Measurements from ENCODE around the gene DGKI.

The DGKI gene

GRCh38 chr7:137647905-137648565, 198.7 kb downstream of the DGKI start:
- DNase-seq = no peak
- H3K9me3 ChIP-seq (ENCODE audit: control extremely low read depth in 1 of 5, control insufficient read depth in 4 of 5, insufficient read depth in 2 of 5, low read depth in 1 of 5, low read length in 4 of 5) = no peaks in the 10 kb centered on the region
- POLR2A ChIA-PET = no interaction called here
- CTCF ChIA-PET = no interaction called here
- no peak overlapping the region for H3K4me3 ChIP-seq (ENCODE audit: control insufficient read depth in 1 of 7, extremely low read depth in 1 of 7, insufficient read depth in 4 of 7, low read depth in 2 of 7, low read length in 6 of 7)
- no peak overlapping the region for H3K27ac ChIP-seq (ENCODE audit: insufficient read depth in 1 of 2, low read depth in 1 of 2, low read length in 2 of 2, poor library complexity in 1 of 2, severe bottlenecking in 2 of 2)
- WGBS (ENCODE audit: insufficient coverage) = no CpG with 5 or more reads among the region's 3 CpGs
- H3K4me1 ChIP-seq (ENCODE audit: control extremely low read depth in 1 of 4, control insufficient read depth in 4 of 4, insufficient read depth in 4 of 4, low read length in 3 of 4) = no peaks in the 10 kb centered on the region
- peaks cover 0 to 30% (median 7%) of the 10 kb centered on the region in 5 experiments for H3K27me3 ChIP-seq (replicated peaks in 2 of 5; ENCODE audit: control insufficient read depth in 4 of 5, insufficient read depth in 5 of 5, low read length in 4 of 5)
- H3K36me3 ChIP-seq (ENCODE audit: control insufficient read depth in 4 of 4, insufficient read depth in 4 of 4, low read length in 3 of 4) = no peaks in the 10 kb centered on the region

DNA sequence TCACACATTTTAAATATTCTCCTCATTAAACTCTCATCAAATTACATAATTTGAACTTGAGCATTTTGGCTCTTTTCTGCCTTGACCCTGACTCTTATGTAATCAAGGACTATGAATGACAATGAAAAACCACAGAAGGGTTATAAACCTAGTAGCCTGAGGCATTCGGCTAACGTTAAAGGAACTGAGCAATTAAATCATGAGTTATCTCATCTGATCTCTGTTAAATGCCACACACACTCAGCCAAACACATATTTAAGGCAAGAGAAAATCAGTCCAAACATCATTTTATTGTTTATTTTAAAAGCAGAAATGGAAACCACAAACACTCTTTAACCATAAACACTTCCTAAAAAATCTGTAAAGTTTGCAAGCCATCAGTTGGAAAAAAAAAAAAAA, 204.3 kb downstream of the DGKI start:
- POLR2A ChIA-PET = no interaction called here
- CTCF ChIA-PET = interaction anchor here (1.4 to 1.6 kb wide), 2 partner anchors 36 to 51 kb away, joined by 3 to 7 read pairs; no protein-coding TSS in a partner anchor

DNA sequence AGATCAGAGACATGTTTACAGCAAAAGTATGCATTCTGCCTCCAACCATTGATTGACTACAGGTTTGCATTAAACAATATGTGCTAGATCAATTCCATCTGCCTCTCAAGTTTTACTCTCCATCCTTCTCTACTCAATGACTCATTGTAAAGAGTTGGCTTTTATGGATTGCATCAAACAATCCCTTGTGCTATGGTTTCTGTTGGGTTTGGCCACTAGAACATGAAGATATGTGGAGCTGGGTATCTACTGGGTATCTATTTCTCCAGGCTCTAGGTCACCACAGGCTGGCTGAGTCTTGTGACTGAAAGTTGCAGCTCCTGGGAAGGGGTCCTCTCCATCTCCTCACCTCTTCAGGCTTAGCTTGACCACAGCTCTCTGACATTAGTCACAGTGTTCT, 204.7 kb downstream of the DGKI start:
- Histone ChIP-seq H3K9me3 (ENCODE audit: control extremely low read depth in 1 of 5, control insufficient read depth in 4 of 5, insufficient read depth in 2 of 5, low read depth in 1 of 5, low read length in 4 of 5) (no peaks in the 10 kb centered on the region), H3K36me3 (ENCODE audit: control insufficient read depth in 4 of 4, insufficient read depth in 4 of 4, low read length in 3 of 4) (no peaks in the 10 kb centered on the region), H3K4me1 (ENCODE audit: control extremely low read depth in 1 of 4, control insufficient read depth in 4 of 4, insufficient read depth in 4 of 4, low read length in 3 of 4) (peaks cover 0 to 3% (median 1%) of the 10 kb centered on the region in 4 experiments), H3K27ac (ENCODE audit: insufficient read depth in 1 of 2, low read depth in 1 of 2, low read length in 2 of 2, poor library complexity in 1 of 2, severe bottlenecking in 2 of 2) (no peak overlapping the region), H3K4me3 (ENCODE audit: control insufficient read depth in 1 of 7, extremely low read depth in 1 of 7, insufficient read depth in 4 of 7, low read depth in 2 of 7, low read length in 6 of 7) (no peak overlapping the region), H3K27me3 (replicated peaks in 2 of 5; ENCODE audit: control insufficient read depth in 4 of 5, insufficient read depth in 5 of 5, low read length in 4 of 5) (peaks cover 0 to 22% (median 5%) of the 10 kb centered on the region in 5 experiments)
- CTCF ChIA-PET = interaction anchor here (1.4 to 1.6 kb wide), 2 partner anchors 36 to 51 kb away, joined by 3 to 7 read pairs; no protein-coding TSS in a partner anchor
- POLR2A ChIA-PET = no interaction called here
- DNase-seq = no peak

More for the DNA sequence above, 204.3 kb downstream of the DGKI start:
- Histone ChIP-seq H3K9me3 (ENCODE audit: control extremely low read depth in 1 of 5, control insufficient read depth in 4 of 5, insufficient read depth in 2 of 5, low read depth in 1 of 5, low read length in 4 of 5) (no peaks in the 10 kb centered on the region), H3K36me3 (ENCODE audit: control insufficient read depth in 4 of 4, insufficient read depth in 4 of 4, low read length in 3 of 4) (no peaks in the 10 kb centered on the region), H3K4me3 (ENCODE audit: control insufficient read depth in 1 of 7, extremely low read depth in 1 of 7, insufficient read depth in 4 of 7, low read depth in 2 of 7, low read length in 6 of 7) (no peak overlapping the region), H3K4me1 (ENCODE audit: control extremely low read depth in 1 of 4, control insufficient read depth in 4 of 4, insufficient read depth in 4 of 4, low read length in 3 of 4) (peaks cover 0 to 3% (median 1%) of the 10 kb centered on the region in 4 experiments), H3K27me3 (replicated peaks in 2 of 5; ENCODE audit: control insufficient read depth in 4 of 5, insufficient read depth in 5 of 5, low read length in 4 of 5) (peaks cover 0 to 27% (median 5%) of the 10 kb centered on the region in 5 experiments), H3K27ac (ENCODE audit: insufficient read depth in 1 of 2, low read depth in 1 of 2, low read length in 2 of 2, poor library complexity in 1 of 2, severe bottlenecking in 2 of 2) (no peak overlapping the region)
- 0% methylated on average over 2 of the region's 2 CpGs for WGBS (ENCODE audit: insufficient coverage)
- DNase-seq = peak in 2 of 3 donors; percentile 38 to 51

DNA sequence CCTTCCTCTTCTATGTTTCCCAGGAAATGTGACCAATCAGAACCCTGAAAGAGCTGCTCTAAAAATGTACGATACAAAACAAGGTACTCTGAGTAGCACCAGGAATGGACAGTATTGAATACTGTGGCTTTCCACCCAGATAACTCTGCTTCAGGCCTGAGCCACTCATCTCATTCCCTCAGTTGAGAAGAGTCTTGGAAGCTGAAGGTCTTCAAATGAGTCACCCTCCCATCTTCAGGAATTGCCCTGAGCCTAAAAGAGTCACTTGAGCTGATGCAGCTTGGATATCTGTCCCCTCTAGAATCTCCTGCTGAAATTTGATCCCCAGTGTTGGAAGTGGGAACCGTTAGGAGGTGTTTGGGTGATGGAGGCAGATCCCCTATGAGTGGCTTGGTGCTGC, 210.4 kb downstream of the DGKI start:
- DNase-seq = no peak
- no peaks in the 10 kb centered on the region for H3K36me3 ChIP-seq (ENCODE audit: control insufficient read depth in 4 of 4, insufficient read depth in 4 of 4, low read length in 3 of 4)
- WGBS (ENCODE audit: insufficient coverage) = 100% methylated on average over 2 of the region's 2 CpGs
- H3K4me3 ChIP-seq (ENCODE audit: control insufficient read depth in 1 of 7, extremely low read depth in 1 of 7, insufficient read depth in 4 of 7, low read depth in 2 of 7, low read length in 6 of 7) = no peak overlapping the region
- H3K4me1 ChIP-seq (ENCODE audit: control extremely low read depth in 1 of 4, control insufficient read depth in 4 of 4, insufficient read depth in 4 of 4, low read length in 3 of 4) = no peaks in the 10 kb centered on the region
- ChIA-PET CTCF (interaction anchor here (1.0 to 3.5 kb wide), 3 partner anchors 10 to 18 kb away, joined by 4 to 15 read pairs (median 6); no protein-coding TSS in a partner anchor), POLR2A (no interaction called here)
- H3K9me3 ChIP-seq (ENCODE audit: control extremely low read depth in 1 of 5, control insufficient read depth in 4 of 5, insufficient read depth in 2 of 5, low read depth in 1 of 5, low read length in 4 of 5) = no peaks in the 10 kb centered on the region
- H3K27ac ChIP-seq (ENCODE audit: insufficient read depth in 1 of 2, low read depth in 1 of 2, low read length in 2 of 2, poor library complexity in 1 of 2, severe bottlenecking in 2 of 2) = no peak overlapping the region
- H3K27me3 ChIP-seq (replicated peaks in 2 of 5; ENCODE audit: control insufficient read depth in 4 of 5, insufficient read depth in 5 of 5, low read length in 4 of 5) = peaks cover 0 to 4% (median 2%) of the 10 kb centered on the region in 5 experiments

DNA sequence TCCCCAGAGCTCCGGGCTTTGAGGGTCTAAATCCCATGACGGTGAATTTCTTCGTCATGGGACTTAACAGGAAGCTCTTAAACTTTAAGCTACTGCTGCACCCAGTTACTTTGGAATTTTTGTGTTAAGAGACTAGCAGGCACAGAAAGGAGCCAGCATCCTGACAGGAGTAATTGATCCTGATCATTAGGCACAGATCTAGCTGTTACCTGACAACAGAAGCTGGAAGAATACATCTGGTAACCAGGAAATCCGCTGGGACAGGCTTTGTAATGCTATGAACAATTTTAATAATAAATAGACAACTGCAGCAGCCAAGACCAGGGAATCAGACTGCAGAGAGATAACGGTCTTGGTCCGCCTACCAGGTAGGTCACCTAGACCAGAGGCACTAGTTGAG, 210.9 kb downstream of the DGKI start:
- H3K9me3 ChIP-seq (ENCODE audit: control extremely low read depth in 1 of 5, control insufficient read depth in 4 of 5, insufficient read depth in 2 of 5, low read depth in 1 of 5, low read length in 4 of 5) = no peaks in the 10 kb centered on the region
- H3K4me1 ChIP-seq (ENCODE audit: control extremely low read depth in 1 of 4, control insufficient read depth in 4 of 4, insufficient read depth in 4 of 4, low read length in 3 of 4) = no peaks in the 10 kb centered on the region
- H3K36me3 ChIP-seq (ENCODE audit: control insufficient read depth in 4 of 4, insufficient read depth in 4 of 4, low read length in 3 of 4) = no peaks in the 10 kb centered on the region
- no peak overlapping the region for H3K27ac ChIP-seq (ENCODE audit: insufficient read depth in 1 of 2, low read depth in 1 of 2, low read length in 2 of 2, poor library complexity in 1 of 2, severe bottlenecking in 2 of 2)
- ChIA-PET POLR2A (no interaction called here), CTCF (interaction anchor here (1.0 to 3.5 kb wide), 3 partner anchors 9 to 18 kb away, joined by 4 to 15 read pairs (median 6); no protein-coding TSS in a partner anchor)
- no peak overlapping the region for H3K4me3 ChIP-seq (ENCODE audit: control insufficient read depth in 1 of 7, extremely low read depth in 1 of 7, insufficient read depth in 4 of 7, low read depth in 2 of 7, low read length in 6 of 7)
- peaks cover 0 to 4% (median 2%) of the 10 kb centered on the region in 5 experiments for H3K27me3 ChIP-seq (replicated peaks in 2 of 5; ENCODE audit: control insufficient read depth in 4 of 5, insufficient read depth in 5 of 5, low read length in 4 of 5)
- no peak for DNase-seq
- 98% methylated on average over 5 of the region's 6 CpGs for WGBS (ENCODE audit: insufficient coverage)

- DNase-seq = no peak
- H3K4me3 ChIP-seq (ENCODE audit: control insufficient read depth in 1 of 7, extremely low read depth in 1 of 7, insufficient read depth in 4 of 7, low read depth in 2 of 7, low read length in 6 of 7) = no peak overlapping the region
- no peaks in the 10 kb centered on the region for H3K36me3 ChIP-seq (ENCODE audit: control insufficient read depth in 4 of 4, insufficient read depth in 4 of 4, low read length in 3 of 4)
- 78% methylated on average over 2 of the region's 3 CpGs for WGBS (ENCODE audit: insufficient coverage)
- ChIA-PET CTCF (interaction anchor here (2.2 to 3.5 kb wide), 2 partner anchors 8 to 19 kb away, joined by 6 to 15 read pairs; no protein-coding TSS in a partner anchor), POLR2A (no interaction called here)
- no peak overlapping the region for H3K27ac ChIP-seq (ENCODE audit: insufficient read depth in 1 of 2, low read depth in 1 of 2, low read length in 2 of 2, poor library complexity in 1 of 2, severe bottlenecking in 2 of 2)
- H3K9me3 ChIP-seq (ENCODE audit: control extremely low read depth in 1 of 5, control insufficient read depth in 4 of 5, insufficient read depth in 2 of 5, low read depth in 1 of 5, low read length in 4 of 5) = no peaks in the 10 kb centered on the region
- H3K4me1 ChIP-seq (ENCODE audit: control extremely low read depth in 1 of 4, control insufficient read depth in 4 of 4, insufficient read depth in 4 of 4, low read length in 3 of 4) = no peaks in the 10 kb centered on the region
- peaks cover 0 to 4% (median 2%) of the 10 kb centered on the region in 5 experiments for H3K27me3 ChIP-seq (replicated peaks in 2 of 5; ENCODE audit: control insufficient read depth in 4 of 5, insufficient read depth in 5 of 5, low read length in 4 of 5)
Measured at GRCh38 chr7:137635132-137635531, 211.6 kb downstream of the DGKI start.

- peaks cover 0 to 4% (median 2%) of the 10 kb centered on the region in 5 experiments for H3K27me3 ChIP-seq (replicated peaks in 2 of 5; ENCODE audit: control insufficient read depth in 4 of 5, insufficient read depth in 5 of 5, low read length in 4 of 5)
- no peaks in the 10 kb centered on the region for H3K9me3 ChIP-seq (ENCODE audit: control extremely low read depth in 1 of 5, control insufficient read depth in 4 of 5, insufficient read depth in 2 of 5, low read depth in 1 of 5, low read length in 4 of 5)
- no peak for DNase-seq
- H3K4me1 ChIP-seq (ENCODE audit: control extremely low read depth in 1 of 4, control insufficient read depth in 4 of 4, insufficient read depth in 4 of 4, low read length in 3 of 4) = no peaks in the 10 kb centered on the region
- CTCF ChIA-PET = interaction anchor here (2.2 to 3.5 kb wide), 2 partner anchors 8 to 20 kb away, joined by 6 to 15 read pairs; no protein-coding TSS in a partner anchor
- POLR2A ChIA-PET = no interaction called here
- no peak overlapping the region for H3K27ac ChIP-seq (ENCODE audit: insufficient read depth in 1 of 2, low read depth in 1 of 2, low read length in 2 of 2, poor library complexity in 1 of 2, severe bottlenecking in 2 of 2)
- H3K4me3 ChIP-seq (ENCODE audit: control insufficient read depth in 1 of 7, extremely low read depth in 1 of 7, insufficient read depth in 4 of 7, low read depth in 2 of 7, low read length in 6 of 7) = no peak overlapping the region
- WGBS (ENCODE audit: insufficient coverage) = 100% methylated on average over 1 of the region's 1 CpG
- H3K36me3 ChIP-seq (ENCODE audit: control insufficient read depth in 4 of 4, insufficient read depth in 4 of 4, low read length in 3 of 4) = no peaks in the 10 kb centered on the region
Measured at GRCh38 chr7:137634356-137634755, 212.4 kb downstream of the DGKI start.

All from common myeloid progenitor, CD34-positive (primary cell).